ENCODE data around the gene DPEP3.
"Not testable (repeated sequence)": the region's sequence is repeated elsewhere in the genome, so short reads cannot be mapped to it uniquely, and the experiment has no call there.

DPEP3 gene

DNA sequence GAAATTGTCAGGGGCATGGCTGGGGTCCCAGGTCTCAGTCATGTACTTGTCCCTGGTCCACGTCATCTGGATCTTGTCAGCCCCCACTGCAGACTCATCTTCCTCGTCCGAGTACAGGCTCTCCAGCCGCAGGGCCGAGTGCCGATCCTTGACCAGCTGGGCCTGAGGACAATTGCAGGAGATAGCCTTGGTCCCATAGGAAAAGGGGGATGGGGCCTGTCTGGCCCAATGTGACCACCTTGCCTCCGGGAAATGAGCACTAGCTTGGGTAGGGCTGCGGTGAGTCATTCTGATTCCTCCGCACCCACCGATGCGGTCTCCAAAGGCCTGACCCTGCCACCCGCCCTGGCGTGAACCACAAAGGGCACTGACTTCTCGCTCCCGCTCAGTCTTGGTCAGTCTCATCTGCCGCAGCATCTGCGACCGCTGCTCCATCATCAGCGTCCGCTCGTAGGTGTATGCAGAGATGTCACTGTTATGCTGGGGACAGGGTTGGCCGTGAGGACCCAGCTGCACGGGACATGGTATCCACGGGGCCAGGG lies 34.8 kb downstream of the DPEP3 start:
- no peak for DNase-seq (ENCODE audit: low spot score)

DNA sequence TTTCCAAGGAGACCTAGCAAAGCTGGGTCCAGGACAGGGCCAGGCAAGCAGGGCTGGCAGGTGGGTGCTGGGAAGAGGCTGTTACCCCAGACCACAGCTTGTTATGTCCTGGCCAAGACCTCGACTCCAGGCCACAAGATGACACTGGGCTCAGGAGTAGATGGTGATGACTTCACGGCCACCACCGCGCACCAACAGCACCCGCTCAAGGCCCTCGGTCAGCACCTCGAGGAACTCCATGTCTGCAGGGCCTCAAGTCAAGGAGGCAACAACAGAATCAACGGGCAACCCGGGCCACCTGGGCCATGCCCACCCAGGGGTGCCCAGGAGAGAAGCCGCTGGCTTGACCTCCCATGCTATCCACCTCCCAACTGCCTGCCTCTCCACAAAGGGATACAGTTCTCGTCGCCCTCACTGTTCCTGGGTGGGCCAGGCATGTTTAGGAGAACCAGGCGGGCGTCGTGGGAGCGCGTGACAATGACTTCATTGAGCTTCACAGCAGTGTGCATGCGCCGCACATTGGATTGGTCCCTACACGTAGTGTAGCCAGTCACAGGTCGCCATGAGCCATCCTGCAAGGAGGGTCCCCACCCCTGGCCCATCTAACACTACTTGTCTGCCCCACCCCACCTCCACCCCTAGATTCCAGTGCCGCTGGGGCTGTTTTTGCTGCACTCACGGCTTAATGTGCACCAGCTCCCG lies 35.5 kb downstream of the DPEP3 start:
- no peak for DNase-seq (ENCODE audit: low spot score)

DNA sequence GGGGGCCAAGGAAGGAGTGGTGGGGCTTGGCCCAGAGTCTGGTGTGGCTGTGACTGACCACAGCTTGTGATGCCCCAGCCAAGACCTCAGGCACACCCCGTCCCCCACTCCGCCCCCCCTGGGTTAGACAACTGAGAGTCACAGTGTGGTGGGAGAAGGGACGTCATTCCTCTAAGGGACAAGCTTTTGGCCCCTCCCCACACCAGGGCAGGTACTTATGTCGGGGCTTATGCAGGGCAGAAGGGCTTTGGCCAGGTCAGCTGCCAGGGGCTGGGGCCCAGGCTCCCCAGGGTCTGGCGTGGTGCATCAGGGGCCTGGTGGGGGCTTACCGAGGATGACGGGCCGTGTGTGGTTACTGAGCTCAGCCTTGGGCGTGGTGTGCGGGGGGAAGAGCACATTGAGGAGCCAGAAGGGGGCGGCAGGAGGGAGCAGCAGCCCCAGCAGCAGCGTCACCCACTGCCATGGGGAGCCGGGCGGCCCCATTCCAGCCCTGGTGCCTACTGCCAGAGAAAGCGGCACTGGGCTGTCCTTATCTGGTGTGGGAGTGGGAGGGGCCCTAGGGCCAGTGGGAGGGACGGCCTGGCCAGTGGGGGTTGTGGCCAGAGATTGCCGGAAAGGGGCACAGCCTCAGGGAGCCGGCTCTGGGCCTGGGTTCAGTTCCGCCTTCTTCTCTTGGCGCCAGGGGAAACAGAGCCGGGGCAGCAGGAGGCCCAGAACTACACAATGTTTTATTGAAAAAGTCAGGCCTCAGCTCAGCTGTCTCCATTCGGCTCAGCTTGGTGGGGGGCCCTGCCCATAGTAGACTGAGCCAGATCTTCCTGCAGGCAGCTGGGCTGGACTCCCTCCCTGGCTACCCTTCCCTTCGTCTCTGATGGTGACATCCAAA lies 36.4 kb downstream of the DPEP3 start, which contains the start of gene LCAT:
Gene LCAT, minus strand, starts transcription at position 502 of the 886 bp plus-strand sequence. Its CDS starts 19 bp downstream, at position 483.
- no peak for DNase-seq (ENCODE audit: low spot score)

DNA sequence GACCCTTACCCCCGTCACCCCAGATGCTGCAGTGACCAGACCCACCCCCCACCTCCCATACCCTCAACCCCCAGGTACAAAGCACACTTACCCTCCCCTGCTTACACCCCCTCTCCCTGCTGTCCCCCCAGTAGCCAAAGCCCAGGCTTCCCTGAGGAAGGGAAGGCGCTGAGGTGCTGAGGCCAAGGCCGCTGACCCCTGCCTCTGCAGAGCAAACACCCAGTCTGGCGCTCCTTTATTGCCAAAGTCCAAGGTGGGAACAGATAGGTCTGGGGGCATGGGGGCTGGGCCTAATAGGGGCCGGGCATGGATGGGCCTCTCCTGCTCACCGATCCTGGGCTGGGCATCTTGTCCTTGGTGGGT lies 37.1 kb downstream of the DPEP3 start:
- no peak for DNase-seq (ENCODE audit: low spot score)

DNA sequence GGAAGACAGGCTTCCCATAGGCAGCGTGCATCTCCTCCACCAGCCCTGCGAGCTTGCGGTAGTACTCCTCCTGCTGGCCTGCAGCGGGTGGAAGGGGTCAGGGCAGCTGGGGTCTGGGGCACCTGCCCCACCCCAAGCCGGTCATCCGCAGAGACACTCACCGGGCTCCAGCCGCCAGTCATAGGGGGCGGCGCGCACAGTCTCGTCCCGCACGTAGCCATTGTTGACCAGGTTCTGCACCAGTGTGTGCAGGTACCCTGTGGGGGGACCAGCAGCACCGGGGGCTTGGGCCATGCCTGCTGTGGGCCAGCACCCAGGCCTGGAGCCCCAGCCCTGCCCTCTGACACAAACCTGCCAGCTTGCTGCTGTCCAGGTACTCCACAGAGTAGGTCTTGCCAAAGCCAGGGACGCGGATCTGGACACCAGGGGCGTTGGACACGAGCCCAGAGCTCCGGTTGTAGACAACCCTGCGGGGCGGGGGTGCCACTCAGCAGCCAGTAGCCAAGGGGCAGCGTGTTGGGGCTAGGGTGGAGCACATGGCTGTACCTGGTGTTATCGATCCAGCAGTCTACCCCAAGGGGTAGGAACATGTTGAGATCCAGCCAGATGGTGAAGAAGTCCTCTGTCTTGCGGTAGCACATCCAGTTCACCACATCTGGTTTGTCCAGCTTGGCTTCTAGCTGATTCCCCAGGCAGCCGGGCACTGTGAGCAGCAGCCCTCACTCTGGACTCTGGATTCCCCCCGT lies 37.6 kb downstream of the DPEP3 start:
- no peak for DNase-seq (ENCODE audit: low spot score)

DNA sequence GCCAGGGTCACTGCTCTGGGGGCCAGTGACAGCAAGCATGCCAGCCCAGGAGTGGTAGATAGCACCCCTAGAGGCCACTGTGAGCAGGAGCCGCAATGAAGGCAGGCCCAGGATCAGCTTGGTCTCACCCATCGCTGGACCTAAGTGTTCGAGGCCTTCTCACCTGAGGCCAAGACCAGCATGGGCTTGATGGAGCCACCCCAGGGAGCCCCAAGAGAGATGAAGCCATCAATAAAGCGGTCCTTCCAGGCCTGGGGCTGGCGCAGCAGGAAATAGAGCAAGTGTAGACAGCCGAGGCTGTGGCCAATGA lies 38.1 kb downstream of the DPEP3 start:
- peak; percentile 52 for DNase-seq (ENCODE audit: low spot score)

- DNase-seq (ENCODE audit: low spot score) = no peak
Measured at GRCh38 chr16:67941469-67942199, 38.7 kb downstream of the DPEP3 start.

- no peak for DNase-seq (ENCODE audit: low spot score)
Measured at GRCh38 chr16:67940446-67941089, 39.7 kb downstream of the DPEP3 start.

DNA sequence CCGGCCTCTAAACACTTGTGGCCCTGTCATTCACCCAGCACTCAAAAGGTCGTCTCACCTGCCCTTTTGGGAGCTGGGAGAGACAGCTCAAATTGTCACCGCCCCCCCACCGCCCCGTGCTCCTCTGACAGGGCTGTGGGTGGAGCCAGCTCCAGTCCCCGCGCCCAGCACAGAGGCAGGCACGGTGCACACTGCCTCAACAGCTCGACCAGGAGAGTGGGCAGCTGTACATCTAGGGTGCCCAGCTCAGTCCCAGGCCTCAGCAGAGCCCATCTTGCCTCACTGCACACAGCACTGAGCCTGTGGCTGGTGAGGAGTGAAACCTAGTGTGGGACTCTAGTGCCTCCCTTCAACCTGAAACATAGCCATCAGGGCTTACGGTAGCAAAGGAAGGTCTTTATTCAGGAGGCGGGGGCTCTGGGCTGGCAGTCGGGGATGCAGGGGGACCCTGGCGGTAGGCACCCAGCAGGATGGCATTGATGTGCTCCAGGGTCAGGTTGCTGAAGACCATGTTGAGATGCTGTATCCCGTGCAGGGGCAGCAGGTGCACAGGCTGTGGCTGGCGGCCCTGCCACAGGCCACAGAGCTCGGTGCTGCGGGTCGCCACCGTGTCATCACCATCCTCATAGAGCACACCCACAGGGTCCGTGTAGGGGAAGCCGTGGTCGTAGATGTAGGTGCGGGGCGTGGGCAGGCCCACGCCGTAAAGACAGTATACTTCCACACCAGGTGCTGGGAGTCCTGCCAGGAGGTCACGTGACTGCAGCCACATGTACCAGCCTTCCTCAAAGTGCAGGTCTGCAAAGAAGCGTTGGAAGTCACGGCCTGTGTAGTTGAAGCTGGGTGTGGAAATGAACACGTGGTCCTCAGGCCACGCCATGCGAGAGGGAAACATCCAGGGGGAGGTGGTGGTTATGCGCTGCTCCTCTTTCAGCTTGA lies 40.5 kb downstream of the DPEP3 start:
- DNase-seq (ENCODE audit: low spot score) = no peak

DNA sequence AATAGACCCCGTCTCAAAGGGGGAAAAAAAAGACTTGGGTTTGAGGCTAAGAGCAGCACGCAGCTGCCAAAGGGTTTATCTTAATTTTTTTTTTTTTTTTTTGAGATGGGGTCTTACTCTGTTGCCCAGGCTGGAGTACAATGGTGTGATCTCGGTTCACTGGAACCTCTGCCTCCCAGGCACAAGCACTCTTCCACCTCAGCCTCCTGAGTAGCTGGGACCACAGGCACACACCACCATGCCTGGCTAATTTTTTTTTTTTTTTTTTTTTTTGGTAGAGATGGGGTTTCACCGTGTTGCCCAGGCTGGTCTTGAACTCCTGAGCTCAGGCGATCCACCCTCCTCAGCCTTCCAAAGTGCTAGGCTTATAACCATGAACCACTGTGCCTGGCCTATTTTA lies 42.6 kb downstream of the DPEP3 start:
- DNase-seq (ENCODE audit: low spot score) = not testable (repeated sequence)

- DNase-seq (ENCODE audit: low spot score) = peak; percentile 89
Measured at GRCh38 chr16:67936880-67937605, 43.3 kb downstream of the DPEP3 start.

DNA sequence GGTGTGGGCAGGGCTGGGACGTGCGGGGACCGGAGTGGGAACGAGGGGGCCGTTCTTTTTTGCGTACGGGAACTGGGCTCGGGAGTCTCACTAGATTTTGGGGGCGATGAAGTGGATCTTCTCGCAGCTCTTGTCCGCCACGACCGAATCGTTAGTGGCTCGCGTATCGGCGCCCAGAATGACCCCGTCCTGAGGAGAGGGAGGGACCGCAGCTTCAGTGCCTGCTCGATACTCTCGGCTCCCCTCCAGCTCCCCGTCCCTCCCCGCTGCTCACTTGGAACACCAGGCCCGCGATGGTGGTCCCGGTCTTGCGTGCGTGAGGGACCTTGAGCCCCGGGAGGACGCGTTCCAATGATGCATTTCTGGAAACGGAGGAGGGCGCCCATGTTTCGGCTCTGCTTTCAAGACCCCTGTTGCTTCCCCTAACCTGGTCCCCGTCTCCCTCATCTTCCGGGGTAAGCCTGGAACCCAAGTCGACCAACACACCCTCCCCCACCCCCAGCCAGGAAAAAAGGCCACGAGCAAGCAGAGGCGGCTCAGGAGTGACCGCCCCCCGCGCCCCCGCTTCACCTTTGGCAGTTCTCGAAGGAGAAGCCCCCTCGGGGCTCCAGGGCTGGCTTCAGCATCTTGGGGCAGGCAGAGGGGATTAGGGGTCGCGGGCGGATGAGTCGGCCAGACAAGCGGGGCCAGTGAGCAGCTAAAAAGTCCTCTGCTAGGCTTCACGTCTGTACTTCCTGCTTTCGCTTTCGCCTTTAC lies 44.0 kb downstream of the DPEP3 start, which contains the start of gene PSMB10:
Gene PSMB10, minus strand, starts transcription at position 727 of the 756 bp plus-strand sequence. Its CDS starts 101 bp downstream, at position 626.
- DNase-seq (ENCODE audit: low spot score) = peak; percentile 52

- DNase-seq (ENCODE audit: low spot score) = peak; percentile 97
Measured at GRCh38 chr16:67935402-67936123, 44.7 kb downstream of the DPEP3 start.

- no peak for DNase-seq (ENCODE audit: low spot score)
Measured at GRCh38 chr16:67935101-67935401, 45.2 kb downstream of the DPEP3 start.

- DNase-seq (ENCODE audit: low spot score) = no peak
Measured at GRCh38 chr16:67934306-67935100, 45.8 kb downstream of the DPEP3 start.

DNA sequence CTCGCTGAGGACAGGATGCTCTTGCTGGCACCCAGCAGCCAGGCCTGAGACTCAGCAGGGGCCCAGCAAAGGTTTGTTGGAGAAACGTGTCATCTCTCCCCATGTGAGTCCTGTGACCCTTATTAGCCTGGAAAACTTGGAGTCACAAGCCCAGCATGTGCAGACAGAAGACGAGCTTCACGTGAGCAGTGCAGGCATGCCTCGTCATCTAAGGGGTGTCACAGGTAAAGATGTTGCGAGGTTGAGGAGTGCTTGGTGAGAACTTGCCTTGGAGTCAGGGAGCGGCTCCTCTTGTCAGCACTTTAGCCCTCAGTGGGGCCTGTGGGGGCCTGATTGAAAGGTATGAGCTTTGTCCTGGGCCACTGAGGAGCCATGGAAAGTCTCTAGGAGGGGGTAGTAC lies 46.5 kb downstream of the DPEP3 start:
- DNase-seq (ENCODE audit: low spot score) = no peak

DNA sequence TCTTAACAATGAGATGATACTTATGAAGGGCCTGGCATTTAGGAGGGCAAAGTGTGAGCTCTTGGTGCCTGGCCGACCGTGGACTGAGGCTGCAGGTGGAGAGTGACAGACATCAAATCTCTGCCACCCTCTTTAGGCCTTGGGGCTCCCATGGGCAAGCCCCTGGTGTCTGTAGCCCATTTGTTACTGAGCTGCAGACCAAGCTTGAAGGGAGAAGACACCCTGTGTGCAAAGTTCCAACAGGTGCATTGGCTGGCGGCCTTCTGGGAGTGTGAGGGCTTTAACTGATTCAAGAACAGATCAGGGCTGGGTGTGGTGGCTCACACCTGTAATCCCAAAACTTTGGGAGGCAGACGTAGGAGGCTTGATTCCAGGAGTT lies 47.8 kb downstream of the DPEP3 start:
- no peak for DNase-seq (ENCODE audit: low spot score)

Data from activated CD4-positive, alpha-beta T cell treated with anti-CD3 and anti-CD28 coated beads, Interleukin-2, Interleukin-4, amounts not matched to agents 100 ng/mL and 50 ng/mL, durations not matched to agents 16 hours and 8 hours (primary cell).